GM12873 (cell line): Measurements from ENCODE around the gene SACS.

Experiments used
- CTCF ChIP-seq: IDR thresholded peaks from 2 replicates; pipeline ENCODE4 v1.5.1; 2012; ENCODE audit warnings: low read depth, mild to moderate bottlenecking, moderate library complexity, low read length, control low read depth; ENCODE audit not compliant: insufficient read depth; ENCODE audit errors: missing control alignments

SACS gene

GRCh38 chr13:23349161-23349897 lies 84.2 kb downstream of the SACS start:
- no peak for TF ChIP-seq CTCF

- no peak for TF ChIP-seq CTCF
These were observed 85.0 kb downstream of the SACS start for GRCh38 chr13:23348262-23349127.

- TF ChIP-seq CTCF = no peak
These were observed 85.9 kb downstream of the SACS start for GRCh38 chr13:23347601-23348000.

GRCh38 chr13:23344931-23345595 lies 88.4 kb downstream of the SACS start:
- TF ChIP-seq CTCF = no peak

- TF ChIP-seq CTCF = no peak
These were observed 94.3 kb downstream of the SACS start for GRCh38 chr13:23339225-23339624.

GRCh38 chr13:23330356-23330755 lies 103.1 kb downstream of the SACS start:
- TF ChIP-seq CTCF = no peak

GRCh38 chr13:23325191-23325590 lies 108.3 kb downstream of the SACS start:
- TF ChIP-seq CTCF = no peak
